Breast epithelium (tissue), 3 donors: ENCODE results near the gene SARNP.

Experiments
- POLR2A ChIP-seq: fragments of 450-650 bp; IDR thresholded peaks from one replicate; pipeline ENCODE4 v1.6.1; 2016; ENCODE audit warnings: antibody characterized with exemption, mild to moderate bottlenecking, moderate library complexity
- POLR2AphosphoS5 ChIP-seq, 3 donors: sonication (generic); formaldehyde crosslinking; IDR thresholded peaks; one replicate each; pipeline ENCODE4 v1.6.1; 2017; ENCODE audit warnings: antibody characterized with exemption in 3 of 3
- TF ChIP-seq, protein P1 (sequence below), 3 donors: fragments of 450-650 bp; IDR thresholded peaks; one replicate each; pipeline ENCODE4 v1.5.1; 2016 to 2017; ENCODE audit warnings: antibody characterized with exemption in 3 of 3, mild to moderate bottlenecking in 3 of 3, moderate library complexity in 3 of 3

DNA sequence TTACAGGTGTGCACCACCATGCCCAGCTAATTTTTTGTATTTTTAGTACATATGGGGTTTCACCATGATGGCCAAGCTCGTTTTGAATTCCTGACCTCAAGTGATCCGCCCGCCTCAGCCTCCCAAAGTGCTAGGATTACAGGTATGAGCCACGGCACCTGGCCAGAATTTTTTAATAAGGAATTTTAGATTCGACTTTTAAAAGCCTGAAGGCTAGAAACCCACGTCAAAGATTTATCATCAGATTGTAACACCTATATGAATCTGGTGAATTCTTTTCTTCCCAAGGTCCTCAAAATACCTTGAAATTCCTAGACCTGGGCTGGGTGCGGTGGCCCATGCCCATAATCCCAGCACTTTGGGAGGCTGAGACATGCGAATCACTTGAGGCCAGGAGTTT is 43.9 kb upstream of the SARNP start:
- TF ChIP-seq, protein P1, sequence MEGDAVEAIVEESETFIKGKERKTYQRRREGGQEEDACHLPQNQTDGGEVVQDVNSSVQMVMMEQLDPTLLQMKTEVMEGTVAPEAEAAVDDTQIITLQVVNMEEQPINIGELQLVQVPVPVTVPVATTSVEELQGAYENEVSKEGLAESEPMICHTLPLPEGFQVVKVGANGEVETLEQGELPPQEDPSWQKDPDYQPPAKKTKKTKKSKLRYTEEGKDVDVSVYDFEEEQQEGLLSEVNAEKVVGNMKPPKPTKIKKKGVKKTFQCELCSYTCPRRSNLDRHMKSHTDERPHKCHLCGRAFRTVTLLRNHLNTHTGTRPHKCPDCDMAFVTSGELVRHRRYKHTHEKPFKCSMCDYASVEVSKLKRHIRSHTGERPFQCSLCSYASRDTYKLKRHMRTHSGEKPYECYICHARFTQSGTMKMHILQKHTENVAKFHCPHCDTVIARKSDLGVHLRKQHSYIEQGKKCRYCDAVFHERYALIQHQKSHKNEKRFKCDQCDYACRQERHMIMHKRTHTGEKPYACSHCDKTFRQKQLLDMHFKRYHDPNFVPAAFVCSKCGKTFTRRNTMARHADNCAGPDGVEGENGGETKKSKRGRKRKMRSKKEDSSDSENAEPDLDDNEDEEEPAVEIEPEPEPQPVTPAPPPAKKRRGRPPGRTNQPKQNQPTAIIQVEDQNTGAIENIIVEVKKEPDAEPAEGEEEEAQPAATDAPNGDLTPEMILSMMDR (IDR thresholded peaks at IDR 0.05) = no peak
- TF ChIP-seq POLR2A (no peak), POLR2AphosphoS5 (IDR thresholded peaks at IDR 0.05) (no peak)
